Measurements from ENCODE around the gene ZNF423. TPM values are rescaled to one million over a fixed set of nuclear protein-coding genes. Genes with fewer than 3 reads are reported as not detected.

ZNF423 gene
- total and polyA plus RNA-seq, 9 of the 15 experiments (the other 6 are each of a cell fraction or from before 2014, with no cell fraction given) = not detected

DNA sequence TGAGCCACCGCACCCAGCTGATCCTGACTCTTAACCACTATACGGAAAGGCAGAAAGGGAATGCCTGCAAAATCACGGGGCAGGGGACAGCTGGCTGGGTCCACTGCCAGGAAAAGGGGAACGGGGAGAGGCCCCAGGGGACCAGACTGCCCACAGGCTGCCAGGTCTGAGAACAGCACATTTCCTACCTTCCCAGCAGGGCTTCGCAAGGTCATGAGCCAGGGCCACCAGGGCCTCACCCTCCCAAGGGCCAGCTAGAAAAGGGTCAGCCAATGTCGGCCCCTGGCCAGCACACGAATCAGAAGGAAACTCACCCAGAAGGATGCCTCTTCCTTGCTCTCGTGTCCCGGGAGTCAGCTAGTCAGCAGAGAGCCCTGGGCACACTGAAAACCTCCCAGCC is 118.4 kb downstream of the ZNF423 start:
- H3K27me3 ChIP-seq (ENCODE audit: control insufficient read depth in 2 of 2, insufficient read depth in 2 of 2, low read length in 2 of 2) = peaks cover 7 to 46% of the 10 kb centered on the region in 2 experiments; a peak in 3 of 5 replicates
- H2AFZ ChIP-seq (ENCODE audit: low read depth, low read length) = no peak overlapping the region
- FAIRE-seq (no peak), ATAC-seq (no peak), DNase-seq (ENCODE audit: extremely low read depth in 1 of 4, low spot score in 3 of 4) (no peak)
- ChIA-PET POLR2A (interaction anchor here (0.5 to 0.6 kb wide), 2 partner anchors 140 to 316 kb away, joined by 3 read pairs; no protein-coding TSS in a partner anchor), CTCF (ENCODE audit: low intra/inter-chr PET ratio) (no interaction called here)
- H3K36me3 ChIP-seq (ENCODE audit: control insufficient read depth, insufficient read depth, low read length) = no peaks in the 10 kb centered on the region
- H3K9me1 ChIP-seq (ENCODE audit: control insufficient read depth, insufficient read depth, low read length) = no peaks in the 10 kb centered on the region
- TF ChIP-seq SLC30A9 (CRISPR knock-in tag; IDR thresholded peaks at IDR 0.05) = no peak
- no peak for TF ChIP-seq DACH1 (IDR thresholded peaks at IDR 0.05; ENCODE audit: partially characterized antibody)
- no peak for TF ChIP-seq DPF2 (IDR thresholded peaks at IDR 0.05)
- no peak for TF ChIP-seq ZKSCAN3 (CRISPR knock-in tag; IDR thresholded peaks at IDR 0.05)
- no peak for TF ChIP-seq ZBED1 (IDR thresholded peaks at IDR 0.05)
- TF ChIP-seq SPI1 (IDR thresholded peaks at IDR 0.05; ENCODE audit: borderline replicate concordance, low read depth, low read length) = no peak
- TF ChIP-seq GTF2E2 (tag; IDR thresholded peaks at IDR 0.05) = no peak
- no peak for TF ChIP-seq HNRNPH1 (optimal IDR thresholded peaks at IDR 0.05; ENCODE audit: low read depth, low read length)
- TF ChIP-seq, protein P1, sequence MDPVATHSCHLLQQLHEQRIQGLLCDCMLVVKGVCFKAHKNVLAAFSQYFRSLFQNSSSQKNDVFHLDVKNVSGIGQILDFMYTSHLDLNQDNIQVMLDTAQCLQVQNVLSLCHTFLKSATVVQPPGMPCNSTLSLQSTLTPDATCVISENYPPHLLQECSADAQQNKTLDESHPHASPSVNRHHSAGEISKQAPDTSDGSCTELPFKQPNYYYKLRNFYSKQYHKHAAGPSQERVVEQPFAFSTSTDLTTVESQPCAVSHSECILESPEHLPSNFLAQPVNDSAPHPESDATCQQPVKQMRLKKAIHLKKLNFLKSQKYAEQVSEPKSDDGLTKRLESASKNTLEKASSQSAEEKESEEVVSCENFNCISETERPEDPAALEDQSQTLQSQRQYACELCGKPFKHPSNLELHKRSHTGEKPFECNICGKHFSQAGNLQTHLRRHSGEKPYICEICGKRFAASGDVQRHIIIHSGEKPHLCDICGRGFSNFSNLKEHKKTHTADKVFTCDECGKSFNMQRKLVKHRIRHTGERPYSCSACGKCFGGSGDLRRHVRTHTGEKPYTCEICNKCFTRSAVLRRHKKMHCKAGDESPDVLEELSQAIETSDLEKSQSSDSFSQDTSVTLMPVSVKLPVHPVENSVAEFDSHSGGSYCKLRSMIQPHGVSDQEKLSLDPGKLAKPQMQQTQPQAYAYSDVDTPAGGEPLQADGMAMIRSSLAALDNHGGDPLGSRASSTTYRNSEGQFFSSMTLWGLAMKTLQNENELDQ (CRISPR knock-in tag; IDR thresholded peaks at IDR 0.05; ENCODE audit: borderline replicate concordance) = no peak
- no peak for TF ChIP-seq ZEB2 (IDR thresholded peaks at IDR 0.05)
- TF ChIP-seq FOSL1 (tag; conservative IDR thresholded peaks at IDR 0.05) = no peak
- TF ChIP-seq, protein P2, sequence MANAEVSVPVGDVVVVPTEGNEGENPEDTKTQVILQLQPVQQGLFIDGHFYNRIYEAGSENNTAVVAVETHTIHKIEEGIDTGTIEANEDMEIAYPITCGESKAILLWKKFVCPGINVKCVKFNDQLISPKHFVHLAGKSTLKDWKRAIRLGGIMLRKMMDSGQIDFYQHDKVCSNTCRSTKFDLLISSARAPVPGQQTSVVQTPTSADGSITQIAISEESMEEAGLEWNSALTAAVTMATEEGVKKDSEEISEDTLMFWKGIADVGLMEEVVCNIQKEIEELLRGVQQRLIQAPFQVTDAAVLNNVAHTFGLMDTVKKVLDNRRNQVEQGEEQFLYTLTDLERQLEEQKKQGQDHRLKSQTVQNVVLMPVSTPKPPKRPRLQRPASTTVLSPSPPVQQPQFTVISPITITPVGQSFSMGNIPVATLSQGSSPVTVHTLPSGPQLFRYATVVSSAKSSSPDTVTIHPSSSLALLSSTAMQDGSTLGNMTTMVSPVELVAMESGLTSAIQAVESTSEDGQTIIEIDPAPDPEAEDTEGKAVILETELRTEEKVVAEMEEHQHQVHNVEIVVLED (CRISPR knock-in tag; IDR thresholded peaks at IDR 0.05) = no peak
- no peak for TF ChIP-seq RBM34 (IDR thresholded peaks at IDR 0.05; ENCODE audit: borderline replicate concordance, insufficient read depth, low read length)
- no peak for TF ChIP-seq RAD51 (IDR thresholded peaks at IDR 0.05; ENCODE audit: borderline replicate concordance, low read depth)
- TF ChIP-seq ZNF41 (CRISPR knock-in tag; conservative IDR thresholded peaks at IDR 0.05) = no peak
- H3K9me3 ChIP-seq (replicated peaks; ENCODE audit: control insufficient read depth, insufficient read depth, low read depth, low read length) = no peaks in the 10 kb centered on the region
- 0% methylated on average over 9 of the region's 9 CpGs for WGBS (ENCODE audit: insufficient coverage, low coverage, missing lambda C conversion rate)
- in situ Hi-C loops (cut with MboI) (no loop called here), intact Hi-C loops (cut with micrococcal nuclease) (no loop called here)
- H3K4me1 ChIP-seq (replicated peaks in 1 of 2; ENCODE audit: control insufficient read depth in 2 of 2, insufficient read depth in 2 of 2, low read length in 2 of 2) = no peaks in the 10 kb centered on the region
- H3K27ac ChIP-seq (ENCODE audit: extremely low read depth, low read depth, low read length) = no peak overlapping the region
- no peaks in the 10 kb centered on the region for H3K79me2 ChIP-seq (ENCODE audit: control insufficient read depth, insufficient read depth, low read length)
- no peak overlapping the region for H3K4me2 ChIP-seq (ENCODE audit: insufficient read depth, low read length)
- no peak overlapping the region for H3K4me3 ChIP-seq
- no TSS peak for BruUV-seq (replicated peaks)
- no peak overlapping the region; a peak in 1 of 4 replicates for H3K9ac ChIP-seq (ENCODE audit: insufficient read depth in 1 of 2, low read depth in 2 of 2, low read length in 2 of 2)
- no peaks in the 10 kb centered on the region; the same call in 1 of the 2 replicates for H4K20me1 ChIP-seq (replicated peaks; ENCODE audit: control insufficient read depth, insufficient read depth, low read length)
